ENCODE data around the gene OR10AD1.
"Not testable (repeated sequence)": the region's sequence is repeated elsewhere in the genome, so short reads cannot be mapped to it uniquely, and the experiment has no call there.

The OR10AD1 gene, protein sequence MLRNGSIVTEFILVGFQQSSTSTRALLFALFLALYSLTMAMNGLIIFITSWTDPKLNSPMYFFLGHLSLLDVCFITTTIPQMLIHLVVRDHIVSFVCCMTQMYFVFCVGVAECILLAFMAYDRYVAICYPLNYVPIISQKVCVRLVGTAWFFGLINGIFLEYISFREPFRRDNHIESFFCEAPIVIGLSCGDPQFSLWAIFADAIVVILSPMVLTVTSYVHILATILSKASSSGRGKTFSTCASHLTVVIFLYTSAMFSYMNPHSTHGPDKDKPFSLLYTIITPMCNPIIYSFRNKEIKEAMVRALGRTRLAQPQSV

GRCh38 chr12:48203192-48203591 lies at the start of gene OR10AD1:
TSS of gene OR10AD1 (minus strand) at chr12:48203292. CDS start at chr12:48203292, 0 bp downstream.
- no peak for FAIRE-seq

DNA sequence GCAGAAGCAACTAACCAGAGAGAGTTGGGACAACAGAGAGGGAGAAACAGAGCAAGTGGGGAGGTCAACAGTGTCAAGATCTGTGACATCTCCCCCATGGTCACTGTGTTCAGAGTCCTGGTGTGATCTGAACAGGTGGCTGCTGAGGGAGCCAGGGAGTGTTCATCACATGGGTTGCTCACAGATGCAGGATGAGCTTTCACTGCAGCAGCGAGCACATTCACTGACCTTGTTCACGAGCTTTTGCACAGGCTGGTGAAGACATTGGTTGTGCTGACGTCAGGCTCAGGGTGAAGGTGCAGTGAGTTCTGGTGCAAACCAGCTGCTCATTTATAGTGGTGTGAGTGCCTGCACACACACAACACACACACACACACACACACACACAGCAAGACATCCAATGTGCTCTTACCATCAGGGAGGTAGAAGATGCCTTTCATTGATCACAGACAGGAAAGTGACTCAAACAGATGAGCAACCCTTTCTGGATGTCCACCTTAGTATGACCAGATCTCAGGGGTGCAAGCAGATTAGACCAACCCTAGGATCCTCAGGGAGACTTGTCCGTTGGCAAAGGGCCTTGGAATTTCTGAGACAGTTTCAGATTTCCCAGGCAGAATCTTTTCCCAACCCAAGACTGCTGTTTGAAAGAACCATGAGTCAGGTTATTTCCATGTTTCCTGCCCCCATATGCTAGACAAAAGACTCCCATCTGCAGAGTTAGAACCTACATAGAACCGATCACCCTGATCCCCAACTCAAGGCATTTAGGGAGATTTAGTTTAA lies 44.3 kb upstream of the OR10AD1 start:
- no peak for FAIRE-seq

GRCh38 chr12:48237162-48237561 lies 34.1 kb upstream of the OR10AD1 start:
- FAIRE-seq = no peak

GRCh38 chr12:48235796-48236333 lies 32.8 kb upstream of the OR10AD1 start:
- FAIRE-seq = no peak

DNA sequence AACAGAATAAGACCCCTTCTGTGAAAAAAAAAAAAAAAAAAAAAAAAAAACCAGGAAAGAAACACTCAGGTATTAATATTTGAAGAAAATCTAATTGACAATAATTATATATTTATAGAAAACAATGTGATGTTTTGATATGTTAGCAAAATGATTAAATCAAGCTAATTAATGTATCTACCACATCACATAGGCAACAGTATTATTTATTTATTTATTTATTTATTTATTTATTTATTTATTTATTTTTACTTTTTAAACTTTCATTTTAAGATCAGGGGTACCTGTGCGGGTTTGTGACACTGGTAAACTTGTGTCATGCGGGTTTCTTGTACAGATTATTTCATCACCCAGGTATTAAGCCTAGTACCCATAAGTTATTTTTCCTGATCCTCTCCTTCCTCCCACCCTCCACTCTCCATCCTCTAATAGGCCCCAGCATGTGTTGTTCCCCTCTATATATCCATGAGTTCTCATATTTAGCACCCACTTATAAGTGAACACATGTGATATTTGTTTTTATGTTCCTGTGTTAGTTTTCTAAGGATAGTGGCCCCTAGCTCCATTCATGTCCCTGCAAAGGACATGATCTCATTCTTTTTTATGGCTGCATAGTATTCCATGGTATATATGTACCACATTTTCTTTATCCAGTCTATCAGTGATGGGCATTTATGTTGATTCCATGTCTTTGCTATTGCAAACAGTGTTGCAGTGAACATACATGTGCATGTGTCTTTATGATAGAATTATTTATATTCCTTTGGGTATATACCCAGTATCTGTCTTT lies 28.3 kb upstream of the OR10AD1 start:
- FAIRE-seq = peak; percentile 41

DNA sequence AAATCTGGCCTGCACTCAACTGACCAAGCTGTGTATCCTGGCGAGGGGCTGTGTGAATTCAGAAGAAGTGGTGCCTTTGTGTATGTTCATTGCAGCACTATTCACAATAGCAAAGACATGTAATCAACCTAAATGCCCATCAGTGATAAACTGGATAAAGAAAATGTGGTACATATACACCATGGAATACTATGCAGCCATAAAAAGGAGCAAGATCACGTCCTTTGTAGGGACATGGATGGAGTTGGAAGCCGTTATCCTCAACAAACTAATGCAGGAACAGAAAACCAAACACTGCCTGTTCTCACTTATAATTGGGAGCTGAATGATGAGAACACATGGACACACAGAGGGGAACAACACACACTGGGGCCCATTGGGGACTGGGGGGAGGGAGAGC lies 21.4 kb upstream of the OR10AD1 start:
- FAIRE-seq = not testable (repeated sequence)

- no peak for FAIRE-seq
Measured at GRCh38 chr12:48221645-48222044, 18.6 kb upstream of the OR10AD1 start.

- peak; percentile 25 for FAIRE-seq
Measured at GRCh38 chr12:48220701-48221100, 17.6 kb upstream of the OR10AD1 start.

DNA sequence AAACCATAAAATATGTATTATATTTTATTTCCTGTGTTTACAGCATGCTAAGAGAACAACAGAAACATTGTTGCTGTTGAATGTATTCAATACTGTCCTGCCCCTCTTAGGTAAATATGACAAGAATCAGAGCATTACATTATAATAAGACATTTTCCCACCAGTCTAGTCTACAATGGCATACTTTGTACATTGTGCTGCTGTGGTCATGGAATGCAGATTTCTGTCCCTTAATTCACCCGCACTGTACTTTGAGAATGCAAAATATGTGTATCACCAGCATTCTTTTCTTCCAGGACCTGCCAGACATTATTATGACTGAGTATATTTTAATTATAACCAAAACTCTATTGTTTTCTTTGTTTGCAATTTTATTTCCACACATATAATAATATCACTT lies 16.5 kb upstream of the OR10AD1 start:
- FAIRE-seq = no peak

DNA sequence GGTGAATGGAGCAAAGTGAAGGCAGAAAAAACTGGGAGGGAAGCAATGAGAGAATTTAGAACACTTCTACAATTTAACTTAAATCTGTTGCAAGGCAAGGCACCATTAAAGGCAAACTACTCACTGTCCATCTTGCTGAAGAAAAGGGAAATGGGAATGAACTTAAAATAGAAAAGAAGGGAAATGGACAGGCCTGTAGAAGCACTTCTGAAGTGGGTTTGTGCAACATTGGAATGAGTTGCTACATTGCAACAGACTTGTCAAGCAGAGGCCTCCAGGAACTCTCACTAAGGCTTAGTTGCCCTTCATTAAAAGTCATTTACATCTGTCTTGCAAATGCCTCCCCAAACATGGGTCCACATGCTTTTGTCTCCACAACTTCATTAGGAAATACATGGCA lies 13.7 kb upstream of the OR10AD1 start:
- no peak for FAIRE-seq

GRCh38 chr12:48209495-48209894 lies 6.4 kb upstream of the OR10AD1 start:
- not testable (repeated sequence) for FAIRE-seq

DNA sequence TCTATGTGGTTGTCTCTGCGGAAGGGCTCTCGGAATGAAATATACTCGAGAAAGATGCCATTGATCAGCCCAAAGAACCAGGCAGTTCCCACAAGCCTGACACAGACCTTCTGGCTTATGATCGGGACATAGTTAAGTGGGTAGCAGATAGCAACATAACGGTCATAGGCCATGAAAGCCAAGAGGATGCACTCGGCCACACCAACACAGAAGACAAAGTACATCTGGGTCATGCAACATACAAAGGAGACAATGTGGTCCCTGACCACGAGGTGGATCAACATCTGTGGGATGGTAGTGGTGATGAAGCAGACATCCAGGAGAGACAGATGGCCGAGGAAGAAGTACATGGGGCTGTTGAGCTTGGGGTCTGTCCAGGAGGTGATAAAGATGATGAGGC lies 326 bp downstream of the OR10AD1 start:
- FAIRE-seq = no peak

- no peak for FAIRE-seq
Measured at GRCh38 chr12:48201516-48201915, 1.6 kb downstream of the OR10AD1 start.

DNA sequence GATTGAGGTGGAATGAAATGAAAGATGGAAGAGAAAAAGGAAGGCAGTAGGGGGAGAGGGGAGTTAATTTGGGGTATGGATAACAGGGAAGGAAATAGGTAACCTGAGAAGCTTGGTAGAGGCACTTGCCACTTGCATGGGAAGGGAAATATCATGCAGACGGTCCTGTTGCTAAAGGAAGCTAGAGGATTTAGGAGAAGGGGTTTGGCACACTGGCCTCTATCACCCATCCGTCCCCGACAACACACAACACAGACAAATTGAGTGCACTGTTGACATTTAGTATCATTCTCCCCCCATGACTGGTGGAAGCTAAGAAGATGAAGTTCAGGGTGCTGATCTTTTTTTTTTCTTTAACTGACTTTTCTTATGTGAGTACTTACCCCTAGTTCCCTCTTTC lies 2.0 kb downstream of the OR10AD1 start:
- FAIRE-seq = no peak

DNA sequence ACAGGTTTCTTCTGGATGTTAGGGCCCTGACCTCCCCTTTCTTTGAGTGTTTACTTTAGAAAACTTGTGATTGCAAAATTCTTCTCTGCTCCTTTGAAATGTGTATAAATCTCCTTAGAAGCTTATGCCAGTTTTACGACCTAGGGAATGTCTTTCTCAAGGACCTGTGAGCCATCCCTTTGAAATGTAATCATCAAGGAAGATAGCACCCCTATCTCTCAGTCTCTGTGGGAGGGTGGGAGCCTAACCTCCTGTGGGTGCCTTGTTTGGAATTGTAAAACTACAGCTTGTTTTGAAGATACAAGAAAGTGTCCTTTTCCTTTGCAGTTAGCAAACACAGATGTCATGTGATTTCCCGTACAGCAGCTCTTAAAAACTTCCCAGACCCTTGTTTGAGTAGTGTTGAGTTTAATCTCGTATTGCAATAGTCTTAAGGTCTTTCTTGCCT lies 3.3 kb downstream of the OR10AD1 start:
- FAIRE-seq = no peak

GRCh38 chr12:48198985-48199384 lies 4.1 kb downstream of the OR10AD1 start:
- no peak for FAIRE-seq

GRCh38 chr12:48198672-48198971 lies 4.5 kb downstream of the OR10AD1 start:
- no peak for FAIRE-seq

DNA sequence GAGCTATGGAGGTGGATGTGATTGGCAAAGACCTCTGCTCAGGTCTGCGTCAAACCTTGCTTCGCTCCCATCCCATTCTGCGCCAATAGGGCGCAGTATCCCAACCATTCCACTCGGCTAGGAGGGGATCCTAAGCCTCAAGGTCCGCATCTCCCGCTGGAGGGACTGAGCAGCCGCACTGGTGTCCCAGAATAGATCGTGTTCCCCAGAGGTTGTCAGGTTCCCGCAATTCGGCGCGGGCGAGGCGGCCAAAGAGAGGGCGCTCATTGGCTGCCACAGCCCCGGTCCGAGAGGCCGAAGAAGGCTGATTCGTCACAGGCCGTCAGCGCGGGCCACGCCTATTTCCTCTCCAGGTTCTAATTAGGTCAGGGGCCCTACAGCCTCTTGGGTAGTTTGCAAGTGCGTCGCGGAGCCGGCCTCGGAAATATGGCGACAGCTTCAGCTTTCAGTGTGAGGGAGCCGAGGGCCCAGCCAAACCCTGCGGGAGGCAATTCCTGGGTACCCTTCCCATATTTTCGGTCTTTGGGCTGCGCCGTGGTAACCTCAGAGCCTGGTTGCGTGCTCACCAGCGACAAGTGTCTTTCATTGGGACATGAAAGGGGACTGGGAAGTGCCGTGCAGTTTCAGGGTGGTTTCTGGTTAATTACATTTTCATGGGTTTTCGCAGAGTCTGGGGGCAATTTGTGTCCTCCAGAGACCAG lies 5.0 kb downstream of the OR10AD1 start:
- FAIRE-seq = peak; percentile 89

- no peak for FAIRE-seq
Measured at GRCh38 chr12:48197549-48197970, 5.5 kb downstream of the OR10AD1 start.

GRCh38 chr12:48194799-48195201 lies 8.3 kb downstream of the OR10AD1 start:
- FAIRE-seq = no peak

DNA sequence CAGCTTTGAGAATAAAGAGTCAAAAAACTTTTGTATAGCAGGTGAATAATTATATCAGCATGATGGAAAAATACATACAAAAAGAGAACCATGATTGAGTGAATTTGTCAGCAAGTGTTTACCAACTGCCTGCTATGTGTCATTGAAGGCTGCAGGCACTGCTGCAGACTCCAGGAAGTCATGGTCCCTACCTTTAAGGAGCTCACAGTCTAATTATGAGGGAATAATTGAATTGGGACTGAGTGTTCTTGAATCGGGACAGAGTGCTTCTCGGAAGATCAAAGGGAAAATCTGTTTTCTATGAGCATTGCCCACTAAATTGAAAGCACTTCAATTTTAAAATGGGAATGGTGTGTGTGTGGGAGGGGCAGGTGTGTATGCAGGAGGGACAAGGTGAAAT lies 9.5 kb downstream of the OR10AD1 start:
- no peak for FAIRE-seq

- no peak for FAIRE-seq
Measured at GRCh38 chr12:48192861-48193260, 10.2 kb downstream of the OR10AD1 start.

- FAIRE-seq = no peak
Measured at GRCh38 chr12:48191096-48191495, 12.0 kb downstream of the OR10AD1 start.
